Uterus (tissue), 4 donors: ENCODE measurements around the gene DMGDH. TPM values are rescaled to one million over a fixed set of nuclear protein-coding genes. Genes with fewer than 3 reads are reported as not detected.

Source experiments
- DNase-seq, 2 donors: peaks; one replicate each; pipeline ENCODE4 v3.0.0-alpha.2; 2019 to 2020
- H3K27ac ChIP-seq, 2 donors: fragments of 200-600 bp; sonication (generic); 1 replicate in 1 of 2; 2 replicates in 1 of 2; pipeline ENCODE4 v1.5.1; 2016 to 2018
- H3K27me3 ChIP-seq, 2 donors: fragments of 200-600 bp; sonication (generic); one replicate each; pipeline ENCODE4 v1.5.1; 2018 to 2019; ENCODE audit warnings: control low read depth in 1 of 2
- H3K36me3 ChIP-seq, 2 donors: fragments of 200-600 bp; sonication (generic); one replicate each; pipeline ENCODE4 v1.5.1; 2019; ENCODE audit warnings: control low read depth in 1 of 2
- H3K4me1 ChIP-seq, 2 donors: fragments of 200-600 bp; sonication (generic); one replicate each; pipeline ENCODE4 v1.5.1; 2018 to 2019; ENCODE audit warnings: control low read depth in 1 of 2
- H3K4me3 ChIP-seq, 2 donors: fragments of 200-600 bp; sonication (generic); 1 replicate in 1 of 2; 2 replicates in 1 of 2; pipeline ENCODE4 v1.5.1; 2018 to 2019; ENCODE audit warnings: mild to moderate bottlenecking in 1 of 2
- H3K9me3 ChIP-seq, 2 donors: fragments of 200-600 bp; sonication (generic); one replicate each; pipeline ENCODE4 v1.5.1; 2019; ENCODE audit warnings: control low read depth in 1 of 2
- POLR2A ChIP-seq, 2 donors: fragments of 450-650 bp; IDR thresholded peaks; one replicate each; pipeline ENCODE4 v1.6.1; 2016; ENCODE audit warnings: antibody characterized with exemption in 2 of 2, mild to moderate bottlenecking in 1 of 2, moderate library complexity in 1 of 2
- intact Hi-C: fragments of 100-400 bp; cut with DNase I; formaldehyde crosslinking; loops from one replicate; pipeline ENCODE4 v1.15.1; 2023; ENCODE audit warnings: low total_unique reads
- total RNA-seq, 4 donors: library from RNA; depleted of rRNA in 3 of 4; stranded (reverse); fragments of >200 nt in 3 of 4; gene quantifications; one replicate each; pipeline versions ENCODE4 v1.1.0 to v1.2.4, GENCODE V29; 2014 to 2023
- TF ChIP-seq, protein P1 (sequence below), 4 experiments: fragments of 200-600 bp in 2 of 4; fragments of 450-650 bp in 2 of 4; sonication (generic) in 2 of 4; IDR thresholded peaks; one replicate each; pipeline ENCODE4 v1.5.1; 2016 to 2019; ENCODE audit warnings: antibody characterized with exemption in 4 of 4, mild to moderate bottlenecking in 2 of 4, moderate library complexity in 1 of 4
- donor health status: DM: yes; HTN: yes; CAD: no.

The DMGDH gene
- total RNA-seq, 4 donors from 2014 or later = 2.8 to 5.7 TPM; not detected in 2

DNA sequence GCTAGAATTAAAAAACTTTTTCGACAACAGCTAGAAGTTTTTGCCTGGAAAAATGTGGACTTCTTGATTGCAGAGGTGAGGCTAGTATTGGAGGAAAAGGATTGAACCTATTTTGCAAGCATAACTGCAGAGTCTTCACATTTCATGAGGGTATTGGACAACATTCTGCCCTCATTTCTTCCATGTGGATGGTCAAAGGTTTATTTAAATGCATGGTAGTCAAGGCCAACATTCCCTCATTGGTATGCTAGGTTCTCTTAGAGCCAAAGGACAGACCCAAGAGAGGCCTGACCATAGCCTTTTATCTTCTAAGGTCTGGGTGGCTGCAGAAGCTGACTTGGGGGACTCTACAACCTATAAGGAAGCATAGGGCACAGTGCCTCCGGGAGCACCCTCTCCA is 11.3 kb upstream of the DMGDH start:
- intact Hi-C loops = no loop called here
- TF ChIP-seq, protein P1, sequence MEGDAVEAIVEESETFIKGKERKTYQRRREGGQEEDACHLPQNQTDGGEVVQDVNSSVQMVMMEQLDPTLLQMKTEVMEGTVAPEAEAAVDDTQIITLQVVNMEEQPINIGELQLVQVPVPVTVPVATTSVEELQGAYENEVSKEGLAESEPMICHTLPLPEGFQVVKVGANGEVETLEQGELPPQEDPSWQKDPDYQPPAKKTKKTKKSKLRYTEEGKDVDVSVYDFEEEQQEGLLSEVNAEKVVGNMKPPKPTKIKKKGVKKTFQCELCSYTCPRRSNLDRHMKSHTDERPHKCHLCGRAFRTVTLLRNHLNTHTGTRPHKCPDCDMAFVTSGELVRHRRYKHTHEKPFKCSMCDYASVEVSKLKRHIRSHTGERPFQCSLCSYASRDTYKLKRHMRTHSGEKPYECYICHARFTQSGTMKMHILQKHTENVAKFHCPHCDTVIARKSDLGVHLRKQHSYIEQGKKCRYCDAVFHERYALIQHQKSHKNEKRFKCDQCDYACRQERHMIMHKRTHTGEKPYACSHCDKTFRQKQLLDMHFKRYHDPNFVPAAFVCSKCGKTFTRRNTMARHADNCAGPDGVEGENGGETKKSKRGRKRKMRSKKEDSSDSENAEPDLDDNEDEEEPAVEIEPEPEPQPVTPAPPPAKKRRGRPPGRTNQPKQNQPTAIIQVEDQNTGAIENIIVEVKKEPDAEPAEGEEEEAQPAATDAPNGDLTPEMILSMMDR (IDR thresholded peaks at IDR 0.05) = no peak
- TF ChIP-seq POLR2A (IDR thresholded peaks at IDR 0.05) = no peak
- Histone ChIP-seq H3K4me1 (no peaks in the 10 kb centered on the region), H3K27me3 (no peaks in the 10 kb centered on the region), H3K4me3 (no peak overlapping the region), H3K27ac (no peak overlapping the region), H3K36me3 (no peaks in the 10 kb centered on the region), H3K9me3 (no peaks in the 10 kb centered on the region)
- no peak for DNase-seq

DNA sequence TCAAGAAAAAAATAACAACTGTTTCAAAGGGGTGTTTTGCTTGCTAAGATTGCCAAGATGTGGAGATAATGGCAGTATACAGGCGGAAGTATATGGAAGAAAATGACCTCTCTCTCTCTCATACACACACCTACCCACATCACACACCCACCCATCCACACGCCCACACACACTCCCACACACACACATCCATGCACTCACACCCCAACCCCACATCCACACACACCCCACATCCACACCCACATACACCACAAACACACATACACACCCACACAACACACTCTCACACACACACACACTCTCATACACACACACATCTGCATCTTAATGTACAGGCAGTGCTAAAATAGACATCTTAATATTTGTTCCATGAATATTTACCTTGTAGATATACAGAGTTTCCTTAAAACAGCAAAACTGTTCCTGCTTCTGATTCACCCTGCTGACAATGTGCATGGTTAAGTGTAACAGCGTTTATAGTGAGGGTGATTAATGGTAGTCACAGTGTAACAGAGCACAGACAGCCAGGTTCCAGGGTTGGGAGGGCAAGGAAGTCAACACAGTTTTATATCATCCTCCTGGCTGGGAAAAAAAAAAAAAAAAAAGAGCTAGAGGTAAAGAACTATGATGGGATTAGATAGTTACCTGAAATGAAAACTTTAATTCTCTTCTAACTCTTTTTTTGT is 8.3 kb upstream of the DMGDH start:
- no peaks in the 10 kb centered on the region for H3K9me3 ChIP-seq
- no peak overlapping the region for H3K27ac ChIP-seq
- no peaks in the 10 kb centered on the region for H3K4me1 ChIP-seq
- no peak for TF ChIP-seq POLR2A (IDR thresholded peaks at IDR 0.05)
- TF ChIP-seq, protein P1 (IDR thresholded peaks at IDR 0.05) = no peak
- H3K27me3 ChIP-seq = no peaks in the 10 kb centered on the region
- no peaks in the 10 kb centered on the region for H3K36me3 ChIP-seq
- no peak overlapping the region for H3K4me3 ChIP-seq
- no peak for DNase-seq
- intact Hi-C loops = no loop called here

DNA sequence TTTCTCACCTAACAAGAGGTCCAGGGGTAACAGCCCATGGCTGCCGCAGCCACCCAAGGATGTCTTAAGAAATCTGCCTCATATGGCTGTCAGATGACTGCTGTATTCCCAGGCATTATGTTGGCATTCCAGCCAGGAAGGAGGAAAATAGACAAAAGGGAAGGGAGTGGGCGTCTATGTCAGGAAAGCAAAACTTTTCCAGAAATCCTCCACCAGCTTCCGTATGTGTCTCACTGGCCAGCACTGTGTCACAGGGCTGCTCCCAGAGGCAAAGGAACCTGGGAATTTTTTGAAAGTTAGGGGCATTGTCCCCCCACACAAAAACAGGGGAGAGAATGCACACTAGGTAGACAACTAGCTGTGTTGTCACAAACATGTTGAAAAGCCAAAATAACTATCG is 7.3 kb upstream of the DMGDH start:
- Histone ChIP-seq H3K27ac (no peak overlapping the region), H3K36me3 (no peaks in the 10 kb centered on the region), H3K4me1 (no peaks in the 10 kb centered on the region), H3K27me3 (no peaks in the 10 kb centered on the region), H3K9me3 (no peaks in the 10 kb centered on the region), H3K4me3 (no peak overlapping the region)
- no peak for DNase-seq
- intact Hi-C loops = no loop called here
- TF ChIP-seq POLR2A (IDR thresholded peaks at IDR 0.05) = no peak
- TF ChIP-seq, protein P1 (IDR thresholded peaks at IDR 0.05) = no peak

DNA sequence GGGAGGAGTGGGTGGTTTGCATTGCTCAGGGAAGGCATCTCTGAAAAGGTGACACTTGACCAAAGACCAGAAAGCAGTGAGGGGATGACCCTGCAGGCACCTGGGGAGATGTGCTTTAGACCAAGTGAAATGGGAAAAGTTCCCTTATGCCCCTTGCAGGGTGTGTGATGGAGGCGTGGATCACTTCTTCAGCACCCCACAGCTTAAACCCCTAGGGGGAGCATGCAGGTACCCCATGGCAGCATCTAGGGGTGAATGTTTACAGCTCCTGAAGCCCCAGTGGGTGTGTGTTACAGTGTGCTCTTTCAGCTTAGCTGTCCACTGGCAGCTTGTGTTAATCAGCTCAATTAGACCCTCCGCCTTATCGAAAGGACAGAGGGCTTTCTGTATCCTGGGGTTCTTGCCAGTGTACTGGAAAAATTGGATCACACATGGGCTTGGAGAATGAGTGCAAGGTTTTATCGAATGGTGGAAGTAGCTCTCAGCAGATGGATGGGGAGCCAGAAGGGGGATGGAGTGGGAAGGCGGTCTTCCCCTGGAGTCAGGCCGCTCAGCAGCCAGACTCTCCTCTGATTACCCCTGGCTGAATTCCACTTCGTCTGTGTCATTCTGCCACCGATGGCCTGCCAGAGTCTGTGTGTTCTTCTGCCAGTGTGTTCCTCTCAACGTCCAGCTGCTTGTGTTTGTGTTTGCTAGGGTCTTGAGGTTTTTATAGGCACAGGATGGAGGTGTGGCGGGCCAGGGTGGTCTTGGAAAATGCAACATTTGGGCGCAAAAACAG is 6.4 kb upstream of the DMGDH start:
- no peak for DNase-seq
- H3K27me3 ChIP-seq = no peaks in the 10 kb centered on the region
- H3K4me3 ChIP-seq = no peak overlapping the region
- H3K27ac ChIP-seq = no peak overlapping the region
- no peaks in the 10 kb centered on the region for H3K4me1 ChIP-seq
- no peaks in the 10 kb centered on the region for H3K9me3 ChIP-seq
- TF ChIP-seq, protein P1 (IDR thresholded peaks at IDR 0.05) = no peak
- TF ChIP-seq POLR2A (IDR thresholded peaks at IDR 0.05) = no peak
- no peaks in the 10 kb centered on the region for H3K36me3 ChIP-seq
- intact Hi-C loops = no loop called here

DNA sequence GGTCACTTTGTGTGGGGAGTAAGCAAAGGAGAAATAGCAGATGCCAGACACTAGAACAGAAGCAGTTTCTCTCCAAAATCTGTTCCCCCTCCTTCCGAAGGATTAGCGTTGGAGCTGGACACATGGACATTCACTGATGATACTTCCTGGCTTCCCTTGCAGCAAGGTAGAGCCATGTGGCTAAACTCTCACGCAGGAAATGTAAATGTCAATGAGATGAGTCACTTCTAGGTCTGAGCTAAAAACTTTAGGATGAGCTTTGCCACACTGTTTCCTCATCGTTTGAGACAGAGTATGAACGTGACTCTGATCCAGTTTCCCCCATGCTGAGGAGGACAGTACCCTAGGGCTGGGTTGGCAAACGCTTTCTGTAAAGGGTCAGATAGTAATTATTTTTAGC is 5.2 kb upstream of the DMGDH start:
- intact Hi-C loops = no loop called here
- Histone ChIP-seq H3K4me1 (no peaks in the 10 kb centered on the region), H3K4me3 (no peak overlapping the region), H3K27me3 (no peaks in the 10 kb centered on the region), H3K36me3 (no peaks in the 10 kb centered on the region), H3K27ac (no peak overlapping the region), H3K9me3 (no peaks in the 10 kb centered on the region)
- TF ChIP-seq, protein P1 (IDR thresholded peaks at IDR 0.05) = no peak
- no peak for TF ChIP-seq POLR2A (IDR thresholded peaks at IDR 0.05)
- no peak for DNase-seq
